H1 (cell line): ENCODE data around the gene ATP6V0D1. TPM values are rescaled to one million over a fixed set of nuclear protein-coding genes. Genes with fewer than 3 reads are reported as not detected.

Experiments
- CHD1 ChIP-seq: IDR thresholded peaks from 2 replicates; pipeline ENCODE4 v1.6.1; 2012; ENCODE audit warnings: low read depth, low read length, improper control_type of control experiment
- polyA plus RNA-seq, 7 experiments: library from polyadenylated mRNA; depleted of rRNA in 3 of 7; stranded (reverse) in 5 of 7; unstranded in 2 of 7; fragments of >200 nt in 5 of 7; fragments of 200-250 nt in 2 of 7; gene quantifications; 1 replicate in 5 of 7; 2 replicates in 1 of 7; 4 replicates in 1 of 7; pipeline versions ENCODE4 v1.2.1 to v1.2.3, GENCODE V29; 2011 to 2013; ENCODE audit warnings: missing spikeins in 2 of 7, mixed read lengths in 2 of 7
- total RNA-seq: library from RNA; stranded (reverse); fragmentation: NEBNext Ultra II Directional; extraction: Animal tissue kit (Norgen Biotek cat#: 25700); gene quantifications from 2 replicates; pipeline ENCODE4 v1.2.1, GENCODE V29; 2021

The ATP6V0D1 gene
- total and polyA plus RNA-seq, 2 of the 8 experiments (the other 6 are each of a cell fraction or from before 2014, with no cell fraction given) = 47.3 to 134 TPM

GRCh38 chr16:67445913-67446907, 34.7 kb downstream of the ATP6V0D1 start (continued):
- TF ChIP-seq CHD1 = no peak
- TF ChIP-seq, all 59 proteins: peak for 0
